Suprapubic skin (tissue), 3 donors: Measurements from ENCODE around the gene IL2RG.

Source experiments
- POLR2A ChIP-seq, 2 donors: fragments of 450-650 bp; IDR thresholded peaks; one replicate each; pipeline ENCODE4 v1.6.1; 2017; ENCODE audit warnings: antibody characterized with exemption in 2 of 2, mild to moderate bottlenecking in 2 of 2, moderate library complexity in 2 of 2
- TF ChIP-seq, protein P1 (sequence below), 2 donors: fragments of 200-600 bp in 1 of 2; fragments of 450-650 bp in 1 of 2; sonication (generic) in 1 of 2; IDR thresholded peaks; one replicate each; pipeline ENCODE4 v1.5.1; 2016 to 2019; ENCODE audit warnings: antibody characterized with exemption in 2 of 2, mild to moderate bottlenecking in 1 of 2, moderate library complexity in 1 of 2

DNA sequence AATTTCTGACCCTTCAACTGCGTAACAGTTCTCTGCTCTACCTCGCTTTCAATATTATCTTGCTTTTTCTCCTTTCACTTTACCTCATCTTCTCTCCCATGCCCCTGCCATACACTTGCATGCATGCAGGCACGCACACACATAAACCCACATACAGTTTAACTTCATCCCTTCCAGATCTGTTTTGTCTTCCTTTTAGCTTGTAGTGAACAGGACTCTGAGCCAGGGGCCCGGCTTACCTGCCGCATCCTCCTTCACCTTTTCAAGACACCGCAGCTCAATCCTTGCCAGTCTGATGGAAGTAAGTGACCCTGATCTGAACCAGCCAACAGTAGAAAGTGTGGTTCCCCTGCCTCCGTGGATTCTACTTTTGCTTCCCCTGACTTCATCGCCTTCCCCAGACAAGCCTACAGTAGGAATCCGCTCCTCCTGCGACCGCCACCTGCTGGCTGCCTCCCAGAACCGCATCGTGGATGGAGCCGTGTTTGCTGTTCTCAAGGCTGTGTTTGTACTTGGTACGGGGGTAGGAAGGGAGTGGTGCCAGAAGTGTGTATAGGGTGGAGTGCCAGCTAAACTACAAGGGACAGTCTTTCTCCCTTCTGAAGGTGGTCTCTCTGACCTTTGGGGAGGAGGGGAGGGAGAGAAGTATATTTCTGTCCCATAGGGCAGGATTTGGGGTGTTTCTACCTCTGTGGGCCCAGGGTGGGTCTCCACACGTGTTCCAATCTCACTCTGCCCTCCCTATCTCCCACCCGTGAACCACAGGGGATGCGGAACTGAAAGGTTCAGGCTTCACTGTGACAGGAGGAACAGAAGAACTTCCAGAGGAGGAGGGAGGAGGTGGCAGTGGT lies 17.8 kb upstream of the IL2RG start:
- TF ChIP-seq, protein P1, sequence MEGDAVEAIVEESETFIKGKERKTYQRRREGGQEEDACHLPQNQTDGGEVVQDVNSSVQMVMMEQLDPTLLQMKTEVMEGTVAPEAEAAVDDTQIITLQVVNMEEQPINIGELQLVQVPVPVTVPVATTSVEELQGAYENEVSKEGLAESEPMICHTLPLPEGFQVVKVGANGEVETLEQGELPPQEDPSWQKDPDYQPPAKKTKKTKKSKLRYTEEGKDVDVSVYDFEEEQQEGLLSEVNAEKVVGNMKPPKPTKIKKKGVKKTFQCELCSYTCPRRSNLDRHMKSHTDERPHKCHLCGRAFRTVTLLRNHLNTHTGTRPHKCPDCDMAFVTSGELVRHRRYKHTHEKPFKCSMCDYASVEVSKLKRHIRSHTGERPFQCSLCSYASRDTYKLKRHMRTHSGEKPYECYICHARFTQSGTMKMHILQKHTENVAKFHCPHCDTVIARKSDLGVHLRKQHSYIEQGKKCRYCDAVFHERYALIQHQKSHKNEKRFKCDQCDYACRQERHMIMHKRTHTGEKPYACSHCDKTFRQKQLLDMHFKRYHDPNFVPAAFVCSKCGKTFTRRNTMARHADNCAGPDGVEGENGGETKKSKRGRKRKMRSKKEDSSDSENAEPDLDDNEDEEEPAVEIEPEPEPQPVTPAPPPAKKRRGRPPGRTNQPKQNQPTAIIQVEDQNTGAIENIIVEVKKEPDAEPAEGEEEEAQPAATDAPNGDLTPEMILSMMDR (IDR thresholded peaks at IDR 0.05), result peak; percentile 49 to 63
- no peak for TF ChIP-seq POLR2A (IDR thresholded peaks at IDR 0.05)
